Esophagus muscularis mucosa (tissue), 4 donors: ENCODE results near the gene ZNF674. TPM values are rescaled to one million over a fixed set of nuclear protein-coding genes. Genes with fewer than 3 reads are reported as not detected.
"Not testable (repeated sequence)": the region's sequence is repeated elsewhere in the genome, so short reads cannot be mapped to it uniquely, and the experiment has no call there.

Experiments used
- DNase-seq: peaks from one replicate; pipeline ENCODE4 v3.0.0-alpha.2; 2017; ENCODE audit errors: extremely low spot score
- H3K27ac ChIP-seq, 4 donors: fragments of 200-600 bp; sonication (generic); replicated peaks in 1 of 4; 1 replicate in 3 of 4; 2 replicates in 1 of 4; pipeline ENCODE4 v1.5.1; 2016 to 2019; ENCODE audit warnings: mild to moderate bottlenecking in 1 of 4
- H3K27me3 ChIP-seq, 4 donors: fragments of 200-600 bp; sonication (generic); one replicate each; pipeline versions ENCODE4 v1.5.1 to v1.6.0; 2016 to 2019
- H3K36me3 ChIP-seq, 4 donors: fragments of 200-600 bp; sonication (generic); one replicate each; pipeline ENCODE4 v1.5.1; 2016 to 2019
- H3K4me1 ChIP-seq, 4 donors: fragments of 200-600 bp; sonication (generic); one replicate each; pipeline ENCODE4 v1.5.1; 2016 to 2019
- H3K4me3 ChIP-seq, 4 donors: fragments of 200-600 bp; sonication (generic); 1 replicate in 2 of 4; 2 replicates in 2 of 4; pipeline ENCODE4 v1.5.1; 2016 to 2019; ENCODE audit warnings: mild to moderate bottlenecking in 4 of 4, moderate library complexity in 1 of 4
- H3K9me3 ChIP-seq, 4 donors: fragments of 200-600 bp; sonication (generic); 1 replicate in 3 of 4; 2 replicates in 1 of 4; pipeline ENCODE4 v1.5.1; 2016 to 2019
- CTCF ChIP-seq, 3 experiments: fragments of 200-600 bp in 2 of 3; fragments of 450-650 bp in 1 of 3; sonication (generic) in 2 of 3; IDR thresholded peaks; one replicate each; pipeline ENCODE4 v1.5.1; 2017 to 2019; ENCODE audit warnings: antibody characterized with exemption in 3 of 3, mild to moderate bottlenecking in 2 of 3, moderate library complexity in 1 of 3
- EP300 ChIP-seq: sonication (generic); formaldehyde crosslinking; IDR thresholded peaks from one replicate; pipeline ENCODE4 v1.6.1; 2017; ENCODE audit warnings: antibody characterized with exemption
- POLR2A ChIP-seq: fragments of 450-650 bp; IDR thresholded peaks from one replicate; pipeline ENCODE4 v1.6.1; 2017; ENCODE audit warnings: antibody characterized with exemption, moderate library complexity, mild to moderate bottlenecking, low read depth
- POLR2AphosphoS5 ChIP-seq, 2 donors: sonication (generic); formaldehyde crosslinking; IDR thresholded peaks; one replicate each; pipeline ENCODE4 v1.6.1; 2017; ENCODE audit warnings: antibody characterized with exemption in 2 of 2
- WGBS: methylation state at CpG from one replicate; pipeline ENCODE4 v1.1.5; 2018; 5-methylcytosine and 5-hydroxymethylcytosine counted together
- intact Hi-C: fragments of 100-400 bp; cut with DNase I; formaldehyde crosslinking; loops from one replicate; pipeline ENCODE4 v1.15.1; 2023
- total RNA-seq, 4 donors: library from RNA; depleted of rRNA; stranded (reverse); fragments of >200 nt; gene quantifications; one replicate each; pipeline versions ENCODE4 v1.1.0 to v1.2.1, GENCODE V29; 2016

ZNF674 gene
- total RNA-seq, 4 donors from 2014 or later: 2.0 to 5.0 (median 2.8) TPM

- H3K27ac ChIP-seq, H3K9me3 ChIP-seq, H3K36me3 ChIP-seq, H3K27me3 ChIP-seq, DNase-seq, intact Hi-C loops, H3K4me1 ChIP-seq, H3K4me3 ChIP-seq: not testable (repeated sequence)
- 69% methylated on average over 11 of the region's 12 CpGs for WGBS
Measured at GRCh38 chrX:46529740-46530403, 15.3 kb downstream of the ZNF674 start.

GRCh38 chrX:46528640-46529039 is 16.6 kb downstream of the ZNF674 start:
- H3K36me3 ChIP-seq, H3K9me3 ChIP-seq, H3K27me3 ChIP-seq, H3K4me1 ChIP-seq, intact Hi-C loops, H3K4me3 ChIP-seq, H3K27ac ChIP-seq, DNase-seq: not testable (repeated sequence)
- 83% methylated on average over 1 of the region's 6 CpGs for WGBS

GRCh38 chrX:46506076-46506475 is 39.1 kb downstream of the ZNF674 start:
- no peak overlapping the region for H3K4me3 ChIP-seq
- H3K4me1 ChIP-seq: no peaks in the 10 kb centered on the region
- H3K9me3 ChIP-seq: peaks cover 0 to 25% (median 0%) of the 10 kb centered on the region in 4 donors
- TF ChIP-seq POLR2A: no peak
- TF ChIP-seq EP300: no peak
- no peak for TF ChIP-seq CTCF (IDR thresholded peaks at IDR 0.05)
- TF ChIP-seq POLR2AphosphoS5 (IDR thresholded peaks at IDR 0.05): no peak
- 82% methylated on average over 1 of the region's 1 CpG for WGBS
- peaks cover 0 to 13% (median 3%) of the 10 kb centered on the region in 4 donors for H3K36me3 ChIP-seq
- H3K27ac ChIP-seq: no peak overlapping the region
- intact Hi-C loops: no loop called here
- no peaks in the 10 kb centered on the region for H3K27me3 ChIP-seq
- no peak for DNase-seq

GRCh38 chrX:46502848-46503247 is 42.4 kb downstream of the ZNF674 start:
- Histone ChIP-seq H3K27ac (no peak overlapping the region), H3K36me3 (peaks cover 3 to 15% (median 6%) of the 10 kb centered on the region in 4 donors), H3K9me3 (peaks cover 5 to 57% (median 16%) of the 10 kb centered on the region in 4 donors), H3K27me3 (no peaks in the 10 kb centered on the region), H3K4me3 (no peak overlapping the region), H3K4me1 (no peaks in the 10 kb centered on the region)
- no peak for DNase-seq
- TF ChIP-seq POLR2A: no peak
- TF ChIP-seq POLR2AphosphoS5 (IDR thresholded peaks at IDR 0.05): no peak
- no peak for TF ChIP-seq CTCF (IDR thresholded peaks at IDR 0.05)
- TF ChIP-seq EP300: no peak
- WGBS: 69% methylated on average over 2 of the region's 2 CpGs
- intact Hi-C loops: no loop called here

GRCh38 chrX:46500054-46500453 is 45.2 kb downstream of the ZNF674 start:
- no peaks in the 10 kb centered on the region for H3K4me1 ChIP-seq
- intact Hi-C loops: no loop called here
- H3K27ac ChIP-seq: no peak overlapping the region
- H3K9me3 ChIP-seq: peaks cover 5 to 60% (median 16%) of the 10 kb centered on the region in 4 donors
- H3K27me3 ChIP-seq: no peaks in the 10 kb centered on the region
- peaks cover 3 to 15% (median 6%) of the 10 kb centered on the region in 4 donors for H3K36me3 ChIP-seq
- no peak for DNase-seq
- TF ChIP-seq POLR2AphosphoS5 (IDR thresholded peaks at IDR 0.05) (no peak), CTCF (IDR thresholded peaks at IDR 0.05) (no peak), EP300 (no peak), POLR2A (no peak)
- 82% methylated on average over 1 of the region's 1 CpG for WGBS
- no peak overlapping the region for H3K4me3 ChIP-seq

- H3K27ac ChIP-seq: no peak overlapping the region
- DNase-seq: no peak
- TF ChIP-seq CTCF (IDR thresholded peaks at IDR 0.05) (no peak), POLR2AphosphoS5 (IDR thresholded peaks at IDR 0.05) (no peak)
- 75% methylated on average over 10 of the region's 10 CpGs for WGBS
- peaks cover 0 to 3% (median 0%) of the 10 kb centered on the region in 4 donors for H3K36me3 ChIP-seq
- intact Hi-C loops: no loop called here
- H3K9me3 ChIP-seq: peaks cover 0 to 13% (median 0%) of the 10 kb centered on the region in 4 donors
- H3K4me3 ChIP-seq: no peak overlapping the region
- no peaks in the 10 kb centered on the region for H3K4me1 ChIP-seq
- H3K27me3 ChIP-seq: no peaks in the 10 kb centered on the region
Measured at GRCh38 chrX:46488712-46489111, 56.5 kb downstream of the ZNF674 start.
